IPS-11a (cell line): Measurements from ENCODE around the gene ST6GAL1.
"Not testable (repeated sequence)": the region's sequence is repeated elsewhere in the genome, so short reads cannot be mapped to it uniquely, and the experiment has no call there.

Source experiments
- H3K4me3 ChIP-seq: one replicate; pipeline ENCODE4 v1.5.1; 2013; ENCODE audit warnings: low read depth, low read length, control low read depth

The ST6GAL1 gene

DNA sequence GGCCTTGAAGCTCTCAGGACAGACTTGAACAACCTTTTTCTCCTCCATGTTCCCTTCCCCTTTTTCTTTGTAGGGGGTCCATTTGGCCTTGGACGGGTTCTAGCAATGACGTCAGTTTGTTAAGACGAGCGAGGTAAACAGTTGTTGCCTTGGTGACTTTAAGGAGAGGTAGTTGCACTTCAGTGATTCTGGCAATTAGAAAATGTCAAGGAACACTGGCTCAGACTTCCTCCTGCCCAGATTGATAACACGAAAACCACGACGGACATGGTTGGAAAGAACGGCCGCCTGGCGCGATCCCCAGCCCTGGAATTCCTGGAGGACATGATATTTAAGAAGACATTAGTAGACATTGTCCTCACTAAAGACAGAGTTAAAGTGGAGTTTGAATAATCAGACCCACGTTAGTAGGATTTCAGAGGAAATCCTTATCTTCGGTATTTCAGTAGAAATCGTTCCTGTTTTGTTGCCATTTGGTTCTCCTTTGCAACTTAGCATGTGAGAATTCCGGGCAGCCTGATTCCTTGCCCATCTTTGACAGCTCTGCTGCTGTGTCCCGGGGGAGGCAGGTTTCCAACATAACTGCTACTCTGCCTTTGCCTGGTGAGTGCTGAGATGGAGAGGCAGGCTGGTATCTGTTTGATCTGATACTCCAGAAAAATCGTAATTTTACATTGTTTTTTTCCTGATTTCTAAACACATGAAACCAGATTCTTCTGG lies 87.3 kb downstream of the ST6GAL1 start:
- H3K4me3 ChIP-seq, result no peak overlapping the region

DNA sequence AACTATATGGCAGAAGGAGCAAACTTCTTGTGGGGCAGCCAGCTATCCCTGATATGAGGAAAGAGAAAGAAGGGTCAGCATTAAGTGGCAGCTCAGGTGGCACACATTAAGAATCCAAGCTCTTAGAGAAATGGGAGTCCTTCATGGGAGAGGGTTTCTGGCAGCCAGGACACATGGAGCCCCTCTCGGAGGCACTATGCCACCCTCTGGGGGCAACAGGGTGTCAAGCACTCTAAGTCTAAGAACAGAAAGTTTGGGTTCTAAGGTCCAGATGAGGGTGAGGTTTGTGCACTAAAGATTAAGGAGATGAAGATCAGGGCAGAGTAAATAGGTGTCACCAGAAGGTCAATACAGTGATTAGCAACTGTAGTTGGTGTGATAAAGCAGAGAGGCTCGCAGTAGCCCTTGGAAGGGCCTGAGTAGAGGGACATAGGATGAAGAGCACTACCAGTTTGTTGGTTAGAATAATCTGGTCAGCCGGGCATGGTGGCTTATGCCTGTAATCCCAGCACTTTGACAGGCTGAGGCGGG lies 89.3 kb downstream of the ST6GAL1 start:
- no peak overlapping the region for H3K4me3 ChIP-seq

GRCh38 chr3:187020376-187020775 lies 90.0 kb downstream of the ST6GAL1 start:
- H3K4me3 ChIP-seq, result no peak overlapping the region

- no peak overlapping the region for H3K4me3 ChIP-seq
These were observed 91.5 kb downstream of the ST6GAL1 start for GRCh38 chr3:187021748-187022402.

- no peak overlapping the region for H3K4me3 ChIP-seq
These were observed 92.2 kb downstream of the ST6GAL1 start for GRCh38 chr3:187022403-187023029.

DNA sequence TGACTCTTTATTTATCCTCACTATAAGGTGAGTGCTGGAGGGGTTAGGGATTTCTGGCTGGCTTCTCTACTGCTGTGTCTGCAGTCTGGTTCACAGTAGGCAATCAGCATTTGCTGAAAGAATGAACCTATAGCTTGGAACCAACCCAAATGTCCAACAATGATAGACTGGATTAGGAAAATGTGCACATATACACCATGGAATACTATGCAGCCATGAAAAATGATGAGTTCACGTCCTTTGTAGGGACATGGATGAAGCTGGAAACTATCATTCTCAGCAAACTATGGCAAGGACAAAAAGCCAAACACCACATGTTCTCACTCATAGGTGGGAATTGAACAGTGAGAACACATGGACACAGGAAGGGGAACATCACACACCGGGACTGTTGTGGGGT lies 93.0 kb downstream of the ST6GAL1 start:
- H3K4me3 ChIP-seq, result not testable (repeated sequence)

GRCh38 chr3:187024536-187025226 lies 94.4 kb downstream of the ST6GAL1 start:
- H3K4me3 ChIP-seq, result no peak overlapping the region

DNA sequence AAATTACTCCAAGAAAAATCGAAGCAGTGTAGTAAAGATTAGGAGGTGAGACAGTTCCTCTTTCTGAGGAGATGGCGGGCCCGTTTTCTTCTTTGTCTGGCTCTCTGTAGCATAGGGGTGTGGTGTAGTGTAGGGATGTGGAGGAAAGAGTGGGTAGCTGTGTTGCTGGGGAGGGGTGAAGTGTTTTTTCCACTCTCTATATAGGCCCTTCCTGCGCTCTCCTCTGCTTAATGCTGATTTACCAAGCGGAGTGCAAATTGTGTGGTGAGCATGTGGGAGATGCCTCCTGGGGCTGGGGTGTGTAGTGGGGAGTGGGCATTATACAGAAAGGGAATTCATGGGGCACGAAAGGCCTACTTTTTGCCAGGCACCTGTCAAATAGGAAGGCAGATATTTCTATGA lies 94.9 kb downstream of the ST6GAL1 start:
- no peak overlapping the region for H3K4me3 ChIP-seq

- H3K4me3 ChIP-seq, result no peak overlapping the region
These were observed 95.5 kb downstream of the ST6GAL1 start for GRCh38 chr3:187025656-187026316.

DNA sequence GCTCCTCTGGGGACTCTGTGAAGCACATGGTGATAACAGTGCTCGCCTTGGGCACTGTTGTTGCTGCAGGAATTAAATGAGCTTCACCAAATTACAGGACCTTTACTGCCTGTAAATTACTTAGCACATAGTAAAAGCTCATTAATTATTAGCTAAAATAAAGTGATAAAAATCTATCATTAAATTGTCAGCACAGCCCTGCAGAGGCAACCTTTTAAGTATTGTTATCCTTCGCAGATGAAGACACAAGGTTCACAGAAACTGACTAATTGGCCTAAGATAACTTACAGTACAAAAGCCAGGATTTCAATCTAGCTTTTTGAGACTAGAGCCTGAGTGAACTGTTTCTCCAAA lies 96.0 kb downstream of the ST6GAL1 start:
- H3K4me3 ChIP-seq, result no peak overlapping the region

GRCh38 chr3:187027531-187028278 lies 97.4 kb downstream of the ST6GAL1 start:
- no peak overlapping the region for H3K4me3 ChIP-seq

DNA sequence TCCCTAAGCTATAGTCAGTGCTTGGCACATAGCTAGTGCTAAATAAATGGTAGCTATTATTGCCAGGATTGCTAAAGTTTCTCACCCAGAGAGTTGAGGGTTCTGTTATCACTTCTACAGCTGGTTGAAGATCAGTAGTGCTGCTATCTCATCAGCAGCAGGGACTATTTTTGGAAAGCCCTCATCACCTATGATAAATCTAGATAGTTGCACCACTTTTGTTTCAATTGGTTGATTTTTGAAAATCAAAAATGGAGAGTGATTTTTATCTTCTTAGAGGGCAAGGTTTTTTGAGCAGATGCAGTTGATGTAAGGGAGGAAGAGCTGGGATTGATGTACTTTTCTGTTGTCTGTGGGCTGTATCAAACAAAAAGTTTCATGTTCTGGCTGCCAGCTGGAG lies 101.6 kb downstream of the ST6GAL1 start:
- H3K4me3 ChIP-seq, result no peak overlapping the region

GRCh38 chr3:187036394-187036793 lies 106.1 kb downstream of the ST6GAL1 start:
- H3K4me3 ChIP-seq, result no peak overlapping the region

- H3K4me3 ChIP-seq, result no peak overlapping the region
These were observed 108.9 kb downstream of the ST6GAL1 start for GRCh38 chr3:187039100-187039722.

DNA sequence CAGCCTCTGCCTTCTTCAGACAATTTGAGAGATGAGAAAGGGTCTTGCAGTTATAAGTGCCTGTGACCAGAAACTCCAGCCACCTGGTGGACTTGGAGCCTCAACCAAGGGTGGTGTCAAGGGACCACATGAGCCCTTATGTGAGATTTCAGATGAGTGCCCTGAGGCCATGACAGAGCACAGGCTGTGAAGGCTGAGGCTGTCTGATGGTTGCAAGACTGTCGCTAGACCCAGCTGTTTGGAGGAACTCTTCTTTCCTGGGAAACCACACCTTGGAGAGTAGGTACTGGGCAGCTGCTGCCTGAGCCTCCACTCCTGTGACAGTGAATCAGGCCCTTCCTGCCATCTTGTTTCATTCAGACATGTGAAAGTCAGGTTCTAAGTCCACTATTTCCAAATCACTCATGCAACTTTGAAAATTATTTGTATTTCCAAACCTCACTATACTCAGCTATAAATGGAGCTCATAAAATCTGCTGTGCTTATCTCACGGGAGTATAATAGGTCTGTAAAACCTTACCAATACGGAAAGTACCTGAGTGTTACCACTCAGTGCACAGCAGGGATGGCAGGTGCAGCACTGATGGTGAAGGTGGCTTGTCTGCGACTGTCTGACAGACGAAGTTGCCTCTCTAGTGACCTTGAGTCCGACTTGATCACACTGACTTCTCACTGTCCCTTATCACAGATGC lies 109.5 kb downstream of the ST6GAL1 start:
- no peak overlapping the region for H3K4me3 ChIP-seq

DNA sequence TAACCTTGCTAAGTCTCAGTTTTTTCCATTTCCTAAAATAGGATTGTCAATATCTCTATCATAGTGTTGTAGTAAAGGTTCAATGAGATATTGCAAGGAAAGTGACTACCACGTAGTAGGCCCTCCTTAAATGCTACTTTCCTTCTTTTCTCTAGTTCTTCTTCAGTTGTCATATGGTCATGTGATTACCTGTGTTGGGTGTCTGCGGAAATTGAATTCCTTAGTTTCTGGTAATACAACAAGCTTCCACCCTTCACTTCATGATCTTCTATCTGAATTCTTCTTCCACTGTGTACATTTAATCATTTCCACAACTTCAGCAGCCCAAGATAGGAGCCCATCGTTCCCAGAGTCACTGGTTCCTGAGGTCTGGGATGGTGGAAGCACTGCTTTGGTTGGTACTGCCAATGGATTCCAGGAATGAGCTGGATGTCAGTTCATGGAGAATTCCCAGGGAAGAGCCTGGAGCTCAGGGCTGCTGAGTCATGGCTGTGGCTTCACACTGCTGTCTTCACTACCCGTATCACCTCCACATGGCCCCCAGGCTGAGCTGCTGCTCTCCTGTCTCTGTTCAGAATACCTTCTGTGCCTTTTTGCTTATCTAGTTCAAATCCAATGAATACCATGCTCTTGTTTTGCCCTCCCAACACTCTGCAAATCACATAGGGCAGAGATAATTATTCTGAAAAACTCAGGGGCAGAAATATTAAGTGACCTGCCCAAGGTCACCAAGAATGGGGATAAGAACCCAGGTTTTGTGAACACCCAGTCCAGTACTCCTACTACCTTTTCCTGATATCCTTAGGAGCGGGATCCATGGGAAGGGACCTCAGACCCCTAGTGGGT lies 110.4 kb downstream of the ST6GAL1 start:
- H3K4me3 ChIP-seq, result no peak overlapping the region

GRCh38 chr3:187041362-187042307 lies 111.3 kb downstream of the ST6GAL1 start:
- H3K4me3 ChIP-seq, result no peak overlapping the region
